GM23338 (cell line): Measurements from ENCODE around the gene COL21A1. TPM values are rescaled to one million over a fixed set of nuclear protein-coding genes. Genes with fewer than 3 reads are reported as not detected.

Experiments
- ATAC-seq: fragments of 200-7000 bp; cut with Tn5 transposase; 3 replicates; pipeline ENCODE4 v1.9.1; 2020
- DNase-seq: peaks from one replicate; pipeline ENCODE4 v3.0.0-alpha.2; 2015; ENCODE audit warnings: low spot score
- H2AFZ ChIP-seq: fragments of 200-600 bp; sonication (generic); 2 replicates; pipeline ENCODE4 v1.8.0; 2016; ENCODE audit warnings: antibody characterized with exemption, mild to moderate bottlenecking, moderate library complexity
- H3F3A ChIP-seq: fragments of 200-600 bp; sonication (generic); replicated peaks from 2 replicates; pipeline ENCODE4 v1.8.0; 2017; ENCODE audit warnings: antibody characterized with exemption, mixed run types, low read depth
- H3K27ac ChIP-seq: fragments of 200-600 bp; sonication (generic); 2 replicates; pipeline ENCODE4 v1.6.1; 2016; ENCODE audit warnings: low read depth
- H3K27me3 ChIP-seq: fragments of 200-600 bp; sonication (generic); 2 replicates; pipeline ENCODE4 v1.8.0; 2016; ENCODE audit warnings: mild to moderate bottlenecking, mixed run types, moderate library complexity; ENCODE audit not compliant: insufficient read depth
- H3K36me3 ChIP-seq: fragments of 200-600 bp; sonication (generic); 2 replicates; pipeline ENCODE4 v1.8.0; 2016; ENCODE audit warnings: mild to moderate bottlenecking; ENCODE audit not compliant: insufficient read depth
- H3K4me1 ChIP-seq: fragments of 200-600 bp; sonication (generic); 2 replicates; pipeline ENCODE4 v1.8.0; 2016; ENCODE audit warnings: mild to moderate bottlenecking, moderate library complexity; ENCODE audit not compliant: insufficient read depth
- H3K4me2 ChIP-seq: fragments of 200-600 bp; sonication (generic); 2 replicates; pipeline ENCODE4 v1.7.1; 2017; ENCODE audit warnings: mixed run types
- H3K4me3 ChIP-seq: fragments of 200-600 bp; sonication (generic); 2 replicates; pipeline ENCODE4 v1.6.1; 2016; ENCODE audit warnings: mixed run types
- H3K79me2 ChIP-seq: fragments of 200-600 bp; sonication (generic); replicated peaks from 2 replicates; pipeline ENCODE4 v1.8.0; 2017; ENCODE audit warnings: mild to moderate bottlenecking; ENCODE audit not compliant: insufficient read depth
- H3K9me2 ChIP-seq: fragments of 200-600 bp; sonication (generic); 2 replicates; pipeline ENCODE4 v1.8.0; 2017; ENCODE audit not compliant: insufficient read depth
- H4K20me1 ChIP-seq: fragments of 200-600 bp; sonication (generic); replicated peaks from 2 replicates; pipeline ENCODE4 v1.8.0; 2017; ENCODE audit warnings: mild to moderate bottlenecking; ENCODE audit not compliant: insufficient read depth
- H3K27ac Mint-ChIP-seq: 2 replicates; pipeline ENCODE4 v1.8.0; 2020; ENCODE audit warnings: inconsistent platforms, mild to moderate bottlenecking, moderate library complexity, mixed read lengths
- H3K27me3 Mint-ChIP-seq: 3 replicates; pipeline ENCODE4 v1.8.0; 2022; ENCODE audit warnings: low read depth, mild to moderate bottlenecking, moderate library complexity, mixed read lengths, inconsistent platforms; ENCODE audit not compliant: insufficient read depth, poor library complexity
- H3K36me3 Mint-ChIP-seq: 3 replicates; pipeline ENCODE4 v1.8.0; 2021; ENCODE audit warnings: low read depth, mild to moderate bottlenecking, inconsistent platforms, moderate library complexity, mixed read lengths
- H3K4me1 Mint-ChIP-seq: 3 replicates; pipeline ENCODE4 v1.8.0; 2020; ENCODE audit warnings: mild to moderate bottlenecking, inconsistent platforms, mixed read lengths
- H3K4me3 Mint-ChIP-seq: 3 replicates; pipeline ENCODE4 v1.8.0; 2021; ENCODE audit warnings: moderate library complexity, mild to moderate bottlenecking, inconsistent platforms, mixed read lengths
- H3K9me3 Mint-ChIP-seq: 3 replicates; pipeline ENCODE4 v1.8.0; 2020; ENCODE audit warnings: moderate library complexity, mild to moderate bottlenecking, inconsistent platforms, mixed read lengths
- CREB1 ChIP-seq: fragments of 250-450 bp; sonication (Bioruptor Pico); IDR thresholded peaks from 2 replicates; pipeline ENCODE4 v1.5.0; 2020; ENCODE audit warnings: low read depth, mild to moderate bottlenecking, moderate library complexity
- CTCF ChIP-seq, 2 experiments: fragments of 200-600 bp in 1 of 2; sonication (generic) in 1 of 2; conservative IDR thresholded peaks; 2 replicates each; pipeline versions ENCODE4 v1.5.1 to v1.6.1; 2016 to 2017; ENCODE audit warnings: antibody characterized with exemption in 2 of 2, low read depth in 2 of 2, mild to moderate bottlenecking in 2 of 2, moderate library complexity in 1 of 2
- ETS1 ChIP-seq: IDR thresholded peaks from 2 replicates; pipeline ENCODE4 v1.6.1; 2016; ENCODE audit warnings: antibody characterized with exemption
- EZH2 ChIP-seq: fragments of 200-600 bp; sonication (generic); IDR thresholded peaks from one replicate; pipeline ENCODE4 v1.8.0; 2017; ENCODE audit warnings: antibody characterized with exemption, mild to moderate bottlenecking, low read depth; ENCODE audit not compliant: unreplicated experiment
- EZH2phosphoT487 ChIP-seq: fragments of 200-600 bp; sonication (generic); IDR thresholded peaks from one replicate; pipeline ENCODE4 v1.8.1; 2018; ENCODE audit warnings: antibody characterized with exemption; ENCODE audit not compliant: unreplicated experiment
- JUNB ChIP-seq: IDR thresholded peaks from one replicate; pipeline ENCODE4 v1.6.1; 2016; ENCODE audit warnings: antibody characterized with exemption; ENCODE audit not compliant: unreplicated experiment
- NANOG ChIP-seq: IDR thresholded peaks from 2 replicates; pipeline ENCODE4 v1.6.1; 2016; ENCODE audit warnings: antibody characterized with exemption, borderline replicate concordance
- POLR2AphosphoS5 ChIP-seq: IDR thresholded peaks from 2 replicates; pipeline ENCODE4 v1.6.1; 2016; ENCODE audit warnings: antibody characterized with exemption, low read depth
- REST ChIP-seq: IDR thresholded peaks from one replicate; pipeline ENCODE4 v1.6.1; 2018; ENCODE audit warnings: antibody characterized with exemption; ENCODE audit not compliant: unreplicated experiment
- STAT1 ChIP-seq: IDR thresholded peaks from one replicate; pipeline ENCODE4 v1.6.1; 2016; ENCODE audit warnings: antibody characterized with exemption; ENCODE audit not compliant: unreplicated experiment
- ZNF114 ChIP-seq: fragments of 250-450 bp; sonication (Bioruptor Pico); IDR thresholded peaks from 2 replicates; pipeline ENCODE4 v1.5.0; 2020; ENCODE audit warnings: mild to moderate bottlenecking, moderate library complexity
- ZNF331 ChIP-seq: fragments of 250-450 bp; sonication (Bioruptor Pico); IDR thresholded peaks from 2 replicates; pipeline ENCODE4 v1.5.0; 2020; ENCODE audit warnings: low read depth, mild to moderate bottlenecking, moderate library complexity
- ZNF462 ChIP-seq: fragments of 250-450 bp; sonication (Bioruptor Pico); IDR thresholded peaks from 2 replicates; pipeline ENCODE4 v1.5.0; 2020; ENCODE audit warnings: mild to moderate bottlenecking, moderate library complexity
- polyA plus RNA-seq: library from polyadenylated mRNA; unstranded; fragments of >200 nt; fragmentation: Nextera tagmentation; extraction: Ambion mirVana; gene quantifications from 2 replicates; pipeline ENCODE4 v1.2.1, GENCODE V29; 2016
- total RNA-seq: library from RNA; depleted of rRNA; stranded (reverse); fragments of >200 nt; shearing (Covaris generic); gene quantifications from 2 replicates; pipeline ENCODE4 v1.2.3, GENCODE V29; 2014

COL21A1 gene
- total and polyA plus RNA-seq, 2 experiments from 2014 or later, result 5.0 to 6.2 TPM

GRCh38 chr6:56093776-56094175 lies 153.6 kb downstream of the COL21A1 start:
- H3K4me2 ChIP-seq, result no peak overlapping the region
- no peaks in the 10 kb centered on the region for H3K79me2 ChIP-seq
- DNase-seq (no peak), ATAC-seq (no peak)
- H3K4me1 ChIP-seq, result peaks cover 12% of the 10 kb centered on the region; the same call in 1 of the 2 replicates
- no peaks in the 10 kb centered on the region for H3K27me3 ChIP-seq
- no peaks in the 10 kb centered on the region for H3K9me2 ChIP-seq
- Mint-ChIP-seq H3K27ac (no peak overlapping the region), H3K4me3 (no peak overlapping the region), H3K36me3 (peaks cover 8% of the 10 kb centered on the region; the same call in 2 of the 3 replicates), H3K27me3 (peaks cover 2% of the 10 kb centered on the region), H3K4me1 (peaks cover 18% of the 10 kb centered on the region), H3K9me3 (peaks cover 7% of the 10 kb centered on the region; the same call in 2 of the 3 replicates)
- H3K27ac ChIP-seq, result no peak overlapping the region
- no peak overlapping the region for H2AFZ ChIP-seq
- no peaks in the 10 kb centered on the region for H3K36me3 ChIP-seq
- H3F3A ChIP-seq, result no peaks in the 10 kb centered on the region
- no peaks in the 10 kb centered on the region for H4K20me1 ChIP-seq
- no peak for TF ChIP-seq ZNF331 (CRISPR knock-in tag)
- TF ChIP-seq NANOG, result no peak
- TF ChIP-seq EZH2, result no peak
- no peak for TF ChIP-seq ZNF114
- no peak for TF ChIP-seq CREB1
- TF ChIP-seq JUNB, result no peak
- TF ChIP-seq REST, result no peak
- TF ChIP-seq POLR2AphosphoS5, result no peak
- TF ChIP-seq ETS1, result no peak
- no peak for TF ChIP-seq EZH2phosphoT487
- TF ChIP-seq ZNF462, result no peak
- TF ChIP-seq CTCF (conservative IDR thresholded peaks at IDR 0.05; ENCODE audit: low read depth in 2 of 2), result no peak
- no peak for TF ChIP-seq STAT1
- no peak overlapping the region for H3K4me3 ChIP-seq
